Fibroblast of upper back skin (primary cell): Measurements from ENCODE around the gene GALNT16.

Source experiments
- DNase-seq: peaks from one replicate; pipeline ENCODE4 v3.0.0-alpha.2; 2013

GALNT16 gene

GRCh38 chr14:69372146-69372545 lies 112.2 kb downstream of the GALNT16 start:
- DNase-seq = no peak

- DNase-seq = no peak
Observed at GRCh38 chr14:69373104-69373503, 113.1 kb downstream of the GALNT16 start.

GRCh38 chr14:69374235-69374634 lies 114.3 kb downstream of the GALNT16 start:
- no peak for DNase-seq

- DNase-seq = no peak
Observed at GRCh38 chr14:69375182-69375581, 115.2 kb downstream of the GALNT16 start.

- no peak for DNase-seq
Observed at GRCh38 chr14:69375722-69376121, 115.8 kb downstream of the GALNT16 start.

- peak; percentile 5 for DNase-seq
Observed at GRCh38 chr14:69376439-69376838, 116.5 kb downstream of the GALNT16 start.

- DNase-seq = no peak
Observed at GRCh38 chr14:69378274-69378673, 118.3 kb downstream of the GALNT16 start.

GRCh38 chr14:69387311-69387710 lies 127.4 kb downstream of the GALNT16 start:
- DNase-seq = no peak

GRCh38 chr14:69391400-69391799 lies 131.4 kb downstream of the GALNT16 start:
- peak; percentile 9 for DNase-seq

GRCh38 chr14:69392481-69392880 lies 132.5 kb downstream of the GALNT16 start:
- no peak for DNase-seq

GRCh38 chr14:69395929-69396328 lies 136.0 kb downstream of the GALNT16 start:
- peak; percentile 33 for DNase-seq

GRCh38 chr14:69398053-69398817 lies 138.3 kb downstream of the GALNT16 start, which contains the start of the genes ERH and SLC39A9:
TSS of gene ERH (minus strand) at chr14:69398299. CDS start at chr14:69398233, 66 bp downstream.
TSS of gene SLC39A9 (plus strand) at chr14:69398692. CDS start at chr14:69399370, 678 bp downstream.
- peak; percentile 98 for DNase-seq

GRCh38 chr14:69398818-69399210 lies 138.9 kb downstream of the GALNT16 start:
- no peak for DNase-seq

GRCh38 chr14:69399750-69400149 lies 139.8 kb downstream of the GALNT16 start:
- DNase-seq = no peak

- DNase-seq = no peak
Observed at GRCh38 chr14:69400154-69400553, 140.2 kb downstream of the GALNT16 start.

GRCh38 chr14:69401841-69402240 lies 141.9 kb downstream of the GALNT16 start:
- DNase-seq = no peak

- no peak for DNase-seq
Observed at GRCh38 chr14:69404478-69404877, 144.5 kb downstream of the GALNT16 start.

GRCh38 chr14:69404883-69405282 lies 144.9 kb downstream of the GALNT16 start:
- DNase-seq = no peak

GRCh38 chr14:69405762-69406161 lies 145.8 kb downstream of the GALNT16 start:
- DNase-seq = no peak
